Neural progenitor cell (in vitro differentiated cells): ENCODE data around the gene FOLR3. TPM values are rescaled to one million over a fixed set of nuclear protein-coding genes. Genes with fewer than 3 reads are reported as not detected.
"Not testable (repeated sequence)": the region's sequence is repeated elsewhere in the genome, so short reads cannot be mapped to it uniquely, and the experiment has no call there.

ENCODE experiments used
- DNase-seq: peaks from one replicate; pipeline ENCODE4 v3.0.0-alpha.2; 2016; ENCODE audit warnings: low spot score
- H2AFZ ChIP-seq: fragments of 200-600 bp; sonication (generic); replicated peaks from 2 replicates; pipeline ENCODE4 v1.6.1; 2016; ENCODE audit warnings: antibody characterized with exemption
- H3F3A ChIP-seq: fragments of 200-600 bp; sonication (generic); 2 replicates; pipeline ENCODE4 v1.6.1; 2016; ENCODE audit warnings: antibody characterized with exemption, low read depth
- H3K27ac ChIP-seq: fragments of 200-600 bp; sonication (generic); 2 replicates; pipeline ENCODE4 v1.5.1; 2016; ENCODE audit warnings: mild to moderate bottlenecking
- H3K27me3 ChIP-seq: fragments of 200-600 bp; sonication (generic); 2 replicates; pipeline ENCODE4 v1.6.1; 2016; ENCODE audit warnings: mild to moderate bottlenecking, moderate library complexity
- H3K36me3 ChIP-seq: fragments of 200-600 bp; sonication (generic); 2 replicates; pipeline ENCODE4 v1.5.1; 2016
- H3K4me1 ChIP-seq: fragments of 200-600 bp; sonication (generic); 2 replicates; pipeline ENCODE4 v1.6.1; 2016; ENCODE audit warnings: mixed run types
- H3K4me2 ChIP-seq: fragments of 200-600 bp; sonication (generic); 2 replicates; pipeline ENCODE4 v1.6.1; 2016
- H3K4me3 ChIP-seq: fragments of 200-600 bp; sonication (generic); 2 replicates; pipeline ENCODE4 v1.5.1; 2016
- H3K79me2 ChIP-seq: fragments of 200-600 bp; sonication (generic); 2 replicates; pipeline ENCODE4 v1.6.1; 2016; ENCODE audit warnings: low read depth
- H3K9ac ChIP-seq: fragments of 200-600 bp; sonication (generic); 2 replicates; pipeline ENCODE4 v1.6.1; 2016
- H3K9me3 ChIP-seq: fragments of 200-600 bp; sonication (generic); 2 replicates; pipeline ENCODE4 v1.5.1; 2016; ENCODE audit warnings: low read depth
- H4K20me1 ChIP-seq: fragments of 200-600 bp; sonication (generic); 2 replicates; pipeline ENCODE4 v1.6.1; 2016; ENCODE audit warnings: low read depth
- H3K27ac Mint-ChIP-seq: 3 replicates; pipeline ENCODE4 v1.8.0; 2021; ENCODE audit warnings: mixed read lengths
- H3K27me3 Mint-ChIP-seq: 2 replicates; pipeline ENCODE4 v1.8.0; 2022; ENCODE audit warnings: low read depth, mild to moderate bottlenecking, inconsistent platforms, moderate library complexity, mixed read lengths; ENCODE audit not compliant: insufficient read depth
- H3K36me3 Mint-ChIP-seq: 3 replicates; pipeline ENCODE4 v1.8.0; 2021; ENCODE audit warnings: mixed read lengths
- H3K4me1 Mint-ChIP-seq: 3 replicates; pipeline ENCODE4 v1.8.0; 2021; ENCODE audit warnings: mixed read lengths
- H3K4me3 Mint-ChIP-seq: 3 replicates; pipeline ENCODE4 v1.8.0; 2021; ENCODE audit warnings: mild to moderate bottlenecking, moderate library complexity, mixed read lengths
- H3K9me3 Mint-ChIP-seq: 3 replicates; pipeline ENCODE4 v1.8.0; 2020; ENCODE audit warnings: mixed read lengths
- CTCF ChIP-seq: fragments of 200-600 bp; sonication (generic); IDR thresholded peaks from 2 replicates; pipeline ENCODE4 v1.5.1; 2017; ENCODE audit warnings: antibody characterized with exemption, mild to moderate bottlenecking
- EZH2 ChIP-seq: fragments of 200-600 bp; sonication (generic); IDR thresholded peaks from 2 replicates; pipeline ENCODE4 v1.6.1; 2017; ENCODE audit warnings: antibody characterized with exemption, mild to moderate bottlenecking, moderate library complexity
- EZH2phosphoT487 ChIP-seq: fragments of 200-600 bp; sonication (generic); IDR thresholded peaks from 2 replicates; pipeline ENCODE4 v1.6.1; 2017; ENCODE audit warnings: antibody characterized with exemption
- total RNA-seq: library from RNA; depleted of rRNA; stranded (reverse); fragments of >200 nt; gene quantifications from 2 replicates; pipeline ENCODE4 v1.2.3, GENCODE V29; 2015; ENCODE audit warnings: low replicate concordance

The FOLR3 gene
- total RNA-seq, 1 donor from 2014 or later, result not detected

DNA sequence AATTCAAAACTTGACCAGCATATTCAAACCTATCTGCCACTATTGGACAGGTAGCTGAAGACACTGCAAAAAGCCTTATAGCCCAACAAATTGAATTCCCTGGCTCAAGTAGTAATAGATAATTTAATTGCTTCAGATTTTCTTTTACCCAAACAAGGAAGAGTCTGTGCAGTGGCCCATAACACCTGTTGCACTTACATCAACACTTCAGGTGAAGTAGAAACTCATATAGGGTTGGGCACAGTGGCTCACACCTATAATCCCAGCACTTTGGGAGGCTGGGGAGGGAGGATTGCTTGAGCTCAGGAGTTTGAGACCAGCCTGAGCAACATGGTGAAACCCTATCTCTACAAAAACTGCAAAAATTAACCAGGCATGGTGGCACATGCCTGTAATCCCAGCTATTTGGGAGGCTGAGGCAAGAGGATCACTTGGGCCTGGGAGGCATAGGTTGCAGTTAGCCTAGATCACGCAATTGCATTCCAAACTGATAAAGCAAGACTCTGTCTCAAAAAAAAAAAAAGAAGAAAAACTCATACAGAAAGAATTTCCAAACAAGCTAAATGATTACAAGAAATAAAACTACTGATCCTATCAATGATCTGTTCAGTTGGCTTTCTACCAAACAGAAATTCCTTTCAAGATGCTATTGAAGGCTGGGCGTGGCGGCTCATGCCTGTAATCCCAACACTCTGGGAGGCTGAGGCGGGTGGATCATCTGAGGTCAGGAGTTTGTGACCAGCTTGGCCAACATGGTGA lies 9.5 kb downstream of the FOLR3 start:
- Histone ChIP-seq H3K9me3 (no peaks in the 10 kb centered on the region), H3K27me3 (no peaks in the 10 kb centered on the region), H3K4me1 (no peaks in the 10 kb centered on the region), H3F3A (no peaks in the 10 kb centered on the region), H2AFZ (no peak overlapping the region), H3K79me2 (no peaks in the 10 kb centered on the region), H3K4me3 (no peak overlapping the region), H3K27ac (no peak overlapping the region), H3K36me3 (no peaks in the 10 kb centered on the region), H3K4me2 (no peak overlapping the region), H3K9ac (no peak overlapping the region), H4K20me1 (no peaks in the 10 kb centered on the region)
- no peaks in the 10 kb centered on the region for H3K4me1 Mint-ChIP-seq
- no peak for DNase-seq
- TF ChIP-seq CTCF (no peak), EZH2 (no peak)
- peaks cover 9% of the 10 kb centered on the region for H3K27me3 Mint-ChIP-seq
- no peak overlapping the region for H3K27ac Mint-ChIP-seq
- no peaks in the 10 kb centered on the region for H3K9me3 Mint-ChIP-seq
- H3K4me3 Mint-ChIP-seq, result no peak overlapping the region
- H3K36me3 Mint-ChIP-seq, result no peaks in the 10 kb centered on the region

GRCh38 chr11:72146625-72147024 lies 11.1 kb downstream of the FOLR3 start:
- H3K9ac ChIP-seq, result no peak overlapping the region
- no peak overlapping the region for H3K27ac ChIP-seq
- no peaks in the 10 kb centered on the region for H3K9me3 ChIP-seq
- no peaks in the 10 kb centered on the region for H3K27me3 ChIP-seq
- H2AFZ ChIP-seq, result no peak overlapping the region
- no peaks in the 10 kb centered on the region for H3K4me1 ChIP-seq
- TF ChIP-seq CTCF (no peak), EZH2 (no peak), EZH2phosphoT487 (no peak)
- H3K4me3 ChIP-seq, result no peak overlapping the region
- no peak overlapping the region for H3K4me3 Mint-ChIP-seq
- H3K4me1 Mint-ChIP-seq, result no peaks in the 10 kb centered on the region
- H3K36me3 ChIP-seq, result no peaks in the 10 kb centered on the region
- H3K27me3 Mint-ChIP-seq, result peaks cover 5% of the 10 kb centered on the region
- no peaks in the 10 kb centered on the region for H4K20me1 ChIP-seq
- H3K27ac Mint-ChIP-seq, result no peak overlapping the region
- no peaks in the 10 kb centered on the region for H3K79me2 ChIP-seq
- H3K36me3 Mint-ChIP-seq, result no peaks in the 10 kb centered on the region
- H3F3A ChIP-seq, result no peaks in the 10 kb centered on the region
- no peak for DNase-seq
- H3K4me2 ChIP-seq, result no peak overlapping the region
- no peaks in the 10 kb centered on the region for H3K9me3 Mint-ChIP-seq

DNA sequence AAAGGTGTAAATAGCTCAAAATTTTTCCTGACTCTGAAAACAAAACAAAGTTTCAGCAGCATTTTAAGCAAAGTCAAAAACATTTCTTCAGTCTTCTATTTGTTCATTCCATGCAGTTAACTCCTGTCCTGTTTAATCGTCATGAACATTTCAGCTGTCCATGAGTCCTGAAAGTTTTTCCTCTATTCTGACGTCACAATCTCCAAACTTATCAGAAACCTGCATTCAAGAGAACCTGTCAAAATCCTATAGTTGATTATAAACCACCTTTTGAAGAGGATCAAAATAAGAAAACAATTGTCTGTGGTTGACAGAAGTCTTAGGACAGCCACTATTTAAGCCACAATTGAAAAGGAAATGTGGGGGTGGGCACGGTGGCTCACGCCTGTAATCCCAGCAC lies 15.4 kb downstream of the FOLR3 start:
- no peak for DNase-seq
- H3K36me3 Mint-ChIP-seq, result no peaks in the 10 kb centered on the region

DNA sequence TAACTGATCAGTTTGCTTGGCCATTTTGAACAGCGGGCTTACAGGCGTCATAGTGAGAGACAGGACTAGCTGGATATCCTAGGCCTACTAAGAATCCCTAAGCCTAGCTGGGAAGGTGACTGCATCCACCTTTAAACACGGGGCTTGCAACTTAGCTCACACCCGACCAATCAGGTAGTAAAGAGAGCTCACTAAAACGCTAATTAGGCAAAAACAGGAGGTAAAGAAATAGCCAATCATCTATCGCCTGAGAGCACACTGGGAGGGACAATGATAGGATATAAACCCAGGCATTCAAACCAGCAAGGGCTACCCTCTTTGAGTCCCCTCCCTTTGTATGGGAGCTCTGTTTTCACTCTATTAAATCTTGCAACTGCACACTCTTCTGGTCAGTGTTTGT lies 18.3 kb downstream of the FOLR3 start:
- not testable (repeated sequence) for H4K20me1 ChIP-seq, H3K36me3 ChIP-seq, H3K4me3 ChIP-seq, H3K79me2 ChIP-seq, H3K9me3 Mint-ChIP-seq, H2AFZ ChIP-seq, H3K9ac ChIP-seq, H3K4me2 ChIP-seq, H3K27me3 Mint-ChIP-seq, H3K27me3 ChIP-seq, H3K36me3 Mint-ChIP-seq, H3K27ac ChIP-seq, H3K4me1 ChIP-seq, H3K9me3 ChIP-seq, H3F3A ChIP-seq, H3K4me3 Mint-ChIP-seq, DNase-seq, H3K27ac Mint-ChIP-seq, H3K4me1 Mint-ChIP-seq

More for the DNA sequence above, 15.4 kb downstream of the FOLR3 start:
- H3F3A ChIP-seq, result no peaks in the 10 kb centered on the region
- H3K9ac ChIP-seq, result no peak overlapping the region
- no peaks in the 10 kb centered on the region for H3K36me3 ChIP-seq
- no peaks in the 10 kb centered on the region for H3K4me1 ChIP-seq
- no peak overlapping the region for H3K27ac ChIP-seq
- no peaks in the 10 kb centered on the region for H4K20me1 ChIP-seq
- TF ChIP-seq EZH2 (no peak), CTCF (no peak), EZH2phosphoT487 (no peak)
- H3K4me1 Mint-ChIP-seq, result no peaks in the 10 kb centered on the region
- H3K79me2 ChIP-seq, result no peaks in the 10 kb centered on the region
- no peak overlapping the region for H3K4me3 Mint-ChIP-seq
- H3K27ac Mint-ChIP-seq, result no peak overlapping the region
- no peaks in the 10 kb centered on the region for H3K27me3 Mint-ChIP-seq
- H3K9me3 ChIP-seq, result no peaks in the 10 kb centered on the region
- H3K9me3 Mint-ChIP-seq, result no peaks in the 10 kb centered on the region
- no peaks in the 10 kb centered on the region for H3K27me3 ChIP-seq
- no peak overlapping the region for H2AFZ ChIP-seq
- no peak overlapping the region for H3K4me2 ChIP-seq
- no peak overlapping the region for H3K4me3 ChIP-seq
